Gastroesophageal sphincter (tissue), 3 donors: ENCODE results near the gene SLC6A13.
"Not testable (repeated sequence)": the region's sequence is repeated elsewhere in the genome, so short reads cannot be mapped to it uniquely, and the experiment has no call there.

ENCODE experiments used
- CTCF ChIP-seq, 4 experiments: fragments of 200-600 bp in 2 of 4; fragments of 450-650 bp in 2 of 4; sonication (generic) in 1 of 4; IDR thresholded peaks; one replicate each; pipeline ENCODE4 v1.5.1; 2017 to 2019; ENCODE audit warnings: antibody characterized with exemption in 4 of 4, mild to moderate bottlenecking in 2 of 4, moderate library complexity in 2 of 4
- POLR2A ChIP-seq, 2 donors: fragments of 450-650 bp; IDR thresholded peaks; one replicate each; pipeline ENCODE4 v1.6.1; 2017; ENCODE audit warnings: antibody characterized with exemption in 2 of 2, mild to moderate bottlenecking in 2 of 2, moderate library complexity in 1 of 2

GRCh38 chr12:298059-298458, 35.4 kb upstream of the SLC6A13 start:
- not testable (repeated sequence) for TF ChIP-seq CTCF, POLR2A (IDR thresholded peaks at IDR 0.05)
